GM18907 (cell line): Measurements from ENCODE around the gene FOXO3.
"Not testable (repeated sequence)": the region's sequence is repeated elsewhere in the genome, so short reads cannot be mapped to it uniquely, and the experiment has no call there.

Experiments used
- ATAC-seq: cut with Tn5 transposase; IDR thresholded peaks from one replicate; pipeline ENCODE4 v1.9.1; 2021; ENCODE audit warnings: mild to moderate bottlenecking, moderate library complexity; ENCODE audit not compliant: unreplicated experiment

The FOXO3 gene

GRCh38 chr6:108655806-108656651 lies 95.3 kb downstream of the FOXO3 start:
- no peak for ATAC-seq

- no peak for ATAC-seq
Observed at GRCh38 chr6:108656836-108657235, 96.1 kb downstream of the FOXO3 start.

- ATAC-seq, result no peak
Observed at GRCh38 chr6:108658174-108658573, 97.5 kb downstream of the FOXO3 start.

- ATAC-seq, result not testable (repeated sequence)
Observed at GRCh38 chr6:108658785-108659184, 98.1 kb downstream of the FOXO3 start.

DNA sequence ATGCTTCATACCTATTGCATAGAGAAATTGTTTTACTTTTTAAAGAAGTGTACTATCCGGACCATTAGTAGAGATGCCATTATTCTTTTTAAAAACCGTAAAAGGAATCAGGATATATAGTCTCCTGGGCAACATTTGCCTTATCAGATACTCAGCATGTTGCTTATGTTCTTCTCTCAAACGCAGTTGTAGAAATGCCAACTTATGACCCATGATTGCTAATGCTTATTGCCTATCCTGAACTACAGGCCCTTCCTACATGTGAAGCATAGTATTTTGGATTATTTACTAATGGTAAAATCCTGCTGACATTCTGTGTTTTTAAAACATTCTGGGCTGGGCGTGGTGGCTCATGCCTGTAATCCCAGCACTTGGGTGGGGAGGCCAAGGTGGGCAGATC lies 99.5 kb downstream of the FOXO3 start:
- no peak for ATAC-seq

GRCh38 chr6:108661430-108661829 lies 100.7 kb downstream of the FOXO3 start:
- ATAC-seq, result no peak

- ATAC-seq, result no peak
Observed at GRCh38 chr6:108661982-108662381, 101.3 kb downstream of the FOXO3 start.

GRCh38 chr6:108662702-108663101 lies 102.0 kb downstream of the FOXO3 start:
- no peak for ATAC-seq

GRCh38 chr6:108663494-108664064 lies 102.9 kb downstream of the FOXO3 start:
- not testable (repeated sequence) for ATAC-seq

DNA sequence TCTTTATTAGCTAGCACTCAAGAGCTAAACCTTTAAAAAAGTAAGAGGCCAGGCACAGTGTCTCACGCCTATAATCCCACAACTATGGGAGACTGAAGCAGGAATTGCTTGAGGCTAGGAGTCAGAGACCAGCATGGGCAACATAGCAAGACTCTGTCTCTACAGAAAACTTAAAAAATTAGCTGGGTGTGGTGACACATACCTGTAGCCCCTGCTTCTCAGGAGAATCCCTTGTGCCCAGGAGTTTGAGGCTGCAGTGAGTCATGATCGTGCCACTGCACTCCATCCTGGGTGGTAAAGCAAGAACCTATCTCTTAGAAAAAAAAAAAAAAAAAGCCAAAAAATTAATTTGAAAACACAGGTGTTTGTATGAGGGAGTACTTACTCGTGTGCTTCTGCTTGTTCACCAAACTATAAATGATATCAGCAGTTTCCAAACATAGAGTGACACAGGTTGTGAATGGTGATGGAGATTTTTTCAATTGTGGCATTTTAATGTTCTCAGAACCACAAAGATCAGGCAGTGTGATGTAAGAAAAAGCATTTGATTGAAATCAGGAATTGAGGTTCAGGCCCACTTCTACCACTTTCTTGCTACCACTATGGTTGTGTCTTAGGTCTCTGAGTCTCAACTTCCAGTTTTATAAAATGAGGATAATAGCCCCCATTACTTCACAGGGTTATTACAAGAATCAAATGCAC lies 104.9 kb downstream of the FOXO3 start:
- no peak for ATAC-seq

GRCh38 chr6:108666656-108667260 lies 106.0 kb downstream of the FOXO3 start:
- no peak for ATAC-seq

GRCh38 chr6:108667993-108668392 lies 107.3 kb downstream of the FOXO3 start:
- no peak for ATAC-seq

DNA sequence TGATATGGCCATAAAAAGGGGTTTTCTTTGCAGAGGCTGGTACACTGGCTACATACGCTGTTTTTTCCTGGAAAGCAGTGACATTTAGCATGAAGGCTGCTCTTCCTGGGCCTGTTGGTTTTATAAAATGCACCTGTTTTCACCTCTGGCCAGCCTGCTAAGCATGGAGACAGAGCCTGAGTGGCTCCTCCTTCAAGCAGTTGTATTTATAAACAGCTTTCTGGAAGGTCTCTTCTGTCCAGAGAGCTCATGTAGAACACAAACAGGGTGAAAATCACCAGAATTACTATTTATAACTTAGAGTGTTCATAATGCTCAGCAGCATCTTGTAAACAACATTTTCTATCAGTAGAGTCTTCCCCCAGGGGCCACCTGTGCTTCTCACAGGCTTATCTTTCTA lies 109.0 kb downstream of the FOXO3 start:
- ATAC-seq, result no peak

DNA sequence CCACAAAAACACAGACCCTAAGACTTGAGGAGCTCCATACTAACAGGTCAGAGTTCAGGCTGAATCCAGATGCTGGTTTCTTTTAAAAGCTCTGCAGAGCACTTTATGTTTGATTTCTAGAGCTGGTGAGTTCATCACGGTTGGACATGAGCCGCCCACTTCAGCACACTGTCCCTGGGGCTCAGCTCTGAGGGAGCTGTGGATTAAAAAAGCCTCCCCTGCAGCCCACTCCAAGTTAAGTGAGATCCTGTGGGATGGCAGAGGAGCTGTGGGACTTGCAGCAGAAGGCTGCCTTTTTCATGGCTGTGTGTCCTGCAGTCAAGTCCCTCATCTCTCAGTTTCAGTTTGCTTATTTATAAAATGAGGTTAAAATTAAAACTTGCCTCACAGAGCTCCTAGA lies 110.5 kb downstream of the FOXO3 start:
- ATAC-seq, result no peak

DNA sequence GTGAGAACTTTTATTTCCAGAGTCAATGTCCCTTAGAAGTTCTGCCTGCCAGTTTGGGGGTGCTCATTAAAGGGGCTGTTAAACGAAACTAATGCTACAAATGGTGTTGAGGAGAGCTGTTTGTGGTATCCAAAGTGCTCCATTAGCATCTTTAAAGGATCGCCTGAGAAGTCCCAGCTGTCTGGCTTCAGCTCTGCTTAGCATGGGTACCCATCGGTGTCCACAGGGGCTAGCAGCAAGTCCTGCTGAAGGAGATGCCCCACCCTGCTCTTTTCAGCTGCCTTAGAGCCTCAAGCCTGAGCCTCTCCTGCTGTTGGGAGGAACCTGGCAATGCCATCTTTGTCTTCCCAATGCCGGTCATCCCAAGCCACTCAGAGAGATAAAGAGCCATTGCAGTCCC lies 111.1 kb downstream of the FOXO3 start:
- no peak for ATAC-seq

DNA sequence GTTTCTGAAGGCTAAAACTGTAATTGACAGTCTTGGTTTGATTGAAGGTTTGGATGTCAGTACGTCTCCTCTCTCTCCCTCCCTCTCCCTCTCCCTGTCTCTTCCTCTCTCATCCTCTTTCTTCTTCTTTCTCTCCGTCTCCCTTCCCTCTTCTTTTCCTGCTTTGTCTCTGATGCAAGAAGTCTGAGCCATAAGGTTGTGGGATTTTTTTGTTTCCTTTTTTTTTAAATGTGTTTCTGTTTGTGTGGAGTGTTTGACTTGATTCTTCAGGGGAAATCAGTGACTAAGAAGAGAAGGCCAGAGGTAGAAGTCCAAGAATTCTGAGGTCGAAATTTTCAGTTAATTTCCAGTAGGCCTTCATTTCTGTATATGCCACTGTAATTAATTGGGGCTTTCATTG lies 111.9 kb downstream of the FOXO3 start:
- ATAC-seq, result no peak

DNA sequence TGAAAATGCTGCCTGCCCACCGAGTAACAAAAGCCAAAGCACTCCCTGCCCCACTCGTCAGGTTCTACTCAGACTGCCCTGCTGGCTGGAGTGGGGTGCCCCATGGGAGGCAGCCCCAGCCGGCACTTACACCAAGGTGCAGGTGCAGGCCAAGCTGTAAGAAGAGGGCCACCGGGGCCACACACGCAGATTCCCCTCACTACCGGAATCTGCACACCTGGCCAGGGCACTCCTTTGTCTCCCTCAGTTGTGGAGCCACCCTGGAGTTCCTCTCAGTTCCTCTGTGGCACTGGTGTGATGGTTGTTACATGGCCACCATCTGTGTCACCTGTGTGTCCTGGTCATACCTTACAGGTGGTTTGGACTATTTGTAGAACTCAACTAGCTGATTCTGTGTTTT lies 112.4 kb downstream of the FOXO3 start:
- ATAC-seq, result no peak

GRCh38 chr6:108673602-108674001 lies 112.9 kb downstream of the FOXO3 start:
- no peak for ATAC-seq

- no peak for ATAC-seq
Observed at GRCh38 chr6:108675226-108676200, 114.8 kb downstream of the FOXO3 start.

DNA sequence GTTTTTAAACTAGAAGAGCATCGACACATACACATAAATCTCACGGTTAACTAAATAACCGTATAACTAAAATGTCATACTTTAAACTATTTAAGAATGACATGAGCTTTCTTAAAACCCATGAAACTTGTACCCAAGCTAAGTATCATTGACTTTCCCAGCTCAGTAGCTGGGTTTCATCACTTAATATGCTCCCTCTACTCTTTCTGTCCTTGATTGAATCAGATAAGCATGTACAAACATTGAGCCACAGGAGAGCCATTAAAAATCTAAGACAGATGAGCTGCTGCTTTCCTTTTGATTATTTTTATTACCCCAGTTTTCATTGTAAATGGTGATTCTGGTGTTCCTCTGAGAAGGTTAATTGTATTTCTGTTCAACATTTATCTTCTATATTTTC lies 115.8 kb downstream of the FOXO3 start:
- ATAC-seq, result no peak
